Astrocyte (in vitro differentiated cells and primary cell): ENCODE results near the gene VDAC1.

Experiments used
- CTCF ChIP-seq: IDR thresholded peaks from 2 replicates; pipeline ENCODE4 v1.5.1; 2011; ENCODE audit warnings: low read depth, mild to moderate bottlenecking, inconsistent platforms, low read length, moderate library complexity; ENCODE audit not compliant: insufficient read depth
- EZH2 ChIP-seq: IDR thresholded peaks from 2 replicates; pipeline ENCODE4 v1.6.1; 2012; ENCODE audit warnings: mild to moderate bottlenecking, low read length, inconsistent platforms; ENCODE audit not compliant: insufficient read depth

DNA sequence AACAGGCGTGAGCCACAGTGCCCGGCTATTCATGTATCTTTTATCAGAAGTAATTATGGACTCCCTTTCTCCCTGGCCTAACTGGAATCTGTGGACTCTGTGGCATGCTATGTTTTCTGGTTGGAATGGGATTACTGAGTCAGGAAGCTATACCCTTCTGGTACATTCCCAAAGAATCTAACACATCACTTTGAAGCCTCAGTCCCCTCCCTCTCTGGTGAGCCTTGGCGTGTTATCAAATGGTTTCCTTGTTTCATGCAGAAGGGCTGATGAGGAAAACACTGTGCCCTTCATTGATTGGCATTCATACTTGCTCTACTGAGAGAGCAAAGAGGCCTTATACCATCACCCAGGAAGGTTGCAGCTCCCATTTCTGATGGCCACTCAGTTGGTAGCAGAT is 59.2 kb downstream of the VDAC1 start:
- TF ChIP-seq CTCF (no peak), EZH2 (no peak)
